GM12873 (cell line): ENCODE results near the gene ZBED4.

Experiments used
- CTCF ChIP-seq: IDR thresholded peaks from 2 replicates; pipeline ENCODE4 v1.5.1; 2012; ENCODE audit warnings: low read depth, mild to moderate bottlenecking, moderate library complexity, low read length, control low read depth; ENCODE audit not compliant: insufficient read depth; ENCODE audit errors: missing control alignments

ZBED4 gene

DNA sequence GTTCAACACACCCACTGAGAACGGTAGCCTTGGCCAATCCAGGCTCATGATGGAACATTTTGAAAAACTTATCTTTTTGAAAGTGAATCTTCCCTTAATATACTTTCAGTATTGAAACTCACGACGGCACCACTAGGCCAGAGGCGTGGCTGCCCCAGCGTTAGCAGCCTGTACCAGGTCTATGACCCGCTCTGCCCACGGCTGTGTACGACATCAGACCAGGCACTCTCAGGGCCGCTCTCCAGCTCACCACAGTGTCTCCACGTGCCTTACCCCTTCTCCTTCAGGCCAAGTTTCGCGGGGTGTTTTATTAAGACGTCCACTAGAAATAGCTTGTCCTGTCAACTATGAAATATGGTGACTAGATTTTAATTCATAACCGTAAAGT is 33.4 kb downstream of the ZBED4 start:
- no peak for TF ChIP-seq CTCF

GRCh38 chr22:49887702-49888101 is 34.1 kb downstream of the ZBED4 start:
- TF ChIP-seq CTCF = no peak

GRCh38 chr22:49889071-49889470 is 35.4 kb downstream of the ZBED4 start:
- no peak for TF ChIP-seq CTCF

GRCh38 chr22:49892226-49892899 is 38.7 kb downstream of the ZBED4 start:
- TF ChIP-seq CTCF = no peak

GRCh38 chr22:49893025-49893424 is 39.4 kb downstream of the ZBED4 start:
- TF ChIP-seq CTCF = no peak

DNA sequence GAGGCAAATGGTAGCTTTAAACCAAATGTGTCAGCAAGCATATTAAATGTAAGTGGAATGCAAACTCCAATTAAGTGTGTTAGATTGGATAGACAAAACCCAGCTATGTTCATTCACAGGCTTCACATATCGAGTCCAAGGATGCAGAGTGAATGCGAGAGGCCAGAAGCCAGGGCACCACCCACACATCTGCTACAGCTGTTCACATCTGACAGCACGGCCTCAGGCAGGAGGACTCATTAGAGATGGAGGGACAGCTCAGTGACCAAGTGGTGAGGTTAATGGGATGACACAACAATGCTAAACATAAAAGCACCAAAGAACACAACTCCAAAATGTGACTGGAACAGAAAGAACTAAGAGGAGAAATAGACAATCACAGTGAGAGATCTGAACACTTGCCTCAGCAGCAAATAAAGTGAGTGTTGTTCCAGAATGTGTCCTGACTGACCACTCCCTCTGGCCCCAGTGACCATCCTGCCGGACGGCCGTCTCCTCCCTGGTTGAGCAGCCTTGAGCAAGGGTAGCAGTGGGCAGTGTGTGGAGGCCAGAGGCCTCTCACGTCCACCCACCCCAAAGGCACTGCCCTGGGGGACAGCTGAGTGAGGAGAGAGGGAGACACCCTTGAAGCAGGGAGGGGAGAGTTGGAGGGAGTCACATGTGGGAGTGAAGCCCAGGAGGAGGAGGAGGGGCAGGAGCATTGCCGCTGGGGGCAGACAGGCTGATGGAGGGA is 40.8 kb downstream of the ZBED4 start:
- no peak for TF ChIP-seq CTCF

- no peak for TF ChIP-seq CTCF
Observed at GRCh38 chr22:49896201-49896600, 42.6 kb downstream of the ZBED4 start.
